Stomach (tissue), 4 donors: ENCODE results near the gene CDH22.

Experiments used
- CTCF ChIP-seq, 7 experiments: fragments of 450-650 bp in 4 of 7; fragments of 200-600 bp in 3 of 7; sonication (generic) in 3 of 7; IDR thresholded peaks; one replicate each; pipeline ENCODE4 v1.5.1; 2016 to 2019; ENCODE audit warnings: antibody characterized with exemption in 7 of 7, control low read depth in 2 of 7, mild to moderate bottlenecking in 1 of 7
- POLR2A ChIP-seq, 4 donors: fragments of 450-650 bp; IDR thresholded peaks; one replicate each; pipeline ENCODE4 v1.6.1; 2016; ENCODE audit warnings: antibody characterized with exemption in 4 of 4, control low read depth in 2 of 4, mild to moderate bottlenecking in 1 of 4, moderate library complexity in 1 of 4
- POLR2AphosphoS5 ChIP-seq, 3 donors: sonication (generic); formaldehyde crosslinking; IDR thresholded peaks; one replicate each; pipeline ENCODE4 v1.6.1; 2016; ENCODE audit warnings: antibody characterized with exemption in 3 of 3

- no peak for TF ChIP-seq CTCF (IDR thresholded peaks at IDR 0.05)
- TF ChIP-seq POLR2AphosphoS5 (IDR thresholded peaks at IDR 0.05): no peak
- no peak for TF ChIP-seq POLR2A (IDR thresholded peaks at IDR 0.05)
Observed at GRCh38 chr20:46237227-46237626, 71.1 kb downstream of the CDH22 start.
